ENCODE results near the gene ADSL. TPM values are rescaled to one million over a fixed set of nuclear protein-coding genes. Genes with fewer than 3 reads are reported as not detected.

ADSL gene
- total and polyA plus RNA-seq, 8 donors, result 17.0 to 167 (median 36.6) TPM

- intact Hi-C loops (cut with DNase I; ENCODE audit: low total_unique reads), result no loop called here
- 92 to 97% (median 96%) methylated on average over 2 of the region's 2 CpGs for WGBS, 5 donors
Observed at GRCh38 chr22:40366068-40366467, 19.8 kb downstream of the ADSL start.

GRCh38 chr22:40367342-40367741 lies 21.0 kb downstream of the ADSL start:
- intact Hi-C loops (cut with DNase I; ENCODE audit: low total_unique reads), result no loop called here
- DNase-seq, result peak in 1 of 2 donors; percentile 57
- Histone ChIP-seq H3K36me3 (peaks cover 47 to 63% (median 58%) of the 10 kb centered on the region in 4 donors), H3K4me1 (peaks cover 9 to 34% (median 20%) of the 10 kb centered on the region in 4 donors), H3K9me3 (no peaks in the 10 kb centered on the region), H3K4me3 (no peak overlapping the region), H3K27me3 (no peaks in the 10 kb centered on the region), H3K27ac (peak overlapping the region in 1 of 5 donors; percentile 35)
- WGBS, 5 donors, result 39 to 67% (median 48%) methylated on average over 6 of the region's 6 CpGs
- TF ChIP-seq POLR2AphosphoS5 (IDR thresholded peaks at IDR 0.05) (peak in 1 of 3 donors; percentile 18), POLR2A (IDR thresholded peaks at IDR 0.05) (no peak)

More at GRCh38 chr22:40366068-40366467, 19.8 kb downstream of the ADSL start:
- DNase-seq, result no peak
- H3K4me1 ChIP-seq, result peaks cover 1 to 21% (median 10%) of the 10 kb centered on the region in 4 donors
- no peaks in the 10 kb centered on the region for H3K9me3 ChIP-seq
- H3K27me3 ChIP-seq, result no peaks in the 10 kb centered on the region
- no peak overlapping the region for H3K4me3 ChIP-seq
- H3K36me3 ChIP-seq, result peaks cover 60 to 75% (median 71%) of the 10 kb centered on the region in 4 donors
- no peak overlapping the region for H3K27ac ChIP-seq
- TF ChIP-seq POLR2AphosphoS5 (IDR thresholded peaks at IDR 0.05) (no peak), POLR2A (IDR thresholded peaks at IDR 0.05) (no peak), CTCF (IDR thresholded peaks at IDR 0.05) (no peak), EP300 (IDR thresholded peaks at IDR 0.05) (no peak)

- no peak for TF ChIP-seq POLR2AphosphoS5 (IDR thresholded peaks at IDR 0.05)
- TF ChIP-seq POLR2A (IDR thresholded peaks at IDR 0.05), result no peak
- TF ChIP-seq CTCF (IDR thresholded peaks at IDR 0.05), result no peak
- no peak for TF ChIP-seq EP300 (IDR thresholded peaks at IDR 0.05)
- intact Hi-C loops (cut with DNase I; ENCODE audit: low total_unique reads), result no loop called here
- no peak for DNase-seq
- Histone ChIP-seq H3K27ac (peak overlapping the region in 2 of 5 donors; percentile 35 to 41), H3K27me3 (no peaks in the 10 kb centered on the region), H3K9me3 (no peaks in the 10 kb centered on the region), H3K36me3 (peaks cover 41 to 56% (median 51%) of the 10 kb centered on the region in 4 donors), H3K4me1 (peaks cover 9 to 41% (median 25%) of the 10 kb centered on the region in 4 donors), H3K4me3 (no peak overlapping the region)
- WGBS, 5 donors, result 78 to 87% (median 79%) methylated on average over 6 of the region's 6 CpGs
Observed at GRCh38 chr22:40368016-40368415, 21.7 kb downstream of the ADSL start.

DNA sequence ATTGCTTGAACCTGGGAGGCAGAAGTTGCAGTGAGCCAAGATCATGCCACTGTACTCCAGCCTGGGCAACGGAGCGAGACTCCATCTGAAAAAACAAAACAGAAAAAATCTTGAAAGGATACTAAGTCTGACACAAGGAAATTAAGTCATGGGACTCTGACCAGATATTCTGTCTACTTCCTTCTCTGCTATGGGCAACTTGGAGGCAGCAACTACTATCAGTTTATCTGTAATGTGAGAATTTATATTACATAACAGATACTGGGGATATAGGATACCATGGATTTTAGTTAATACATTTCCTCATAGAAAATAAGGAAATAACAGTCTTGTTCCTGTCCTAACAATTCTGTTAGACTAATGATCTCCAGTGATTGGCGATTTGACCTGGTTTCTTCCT lies 22.5 kb downstream of the ADSL start:
- no peak for TF ChIP-seq POLR2A (IDR thresholded peaks at IDR 0.05)

GRCh38 chr22:40374567-40374966 lies 28.3 kb downstream of the ADSL start:
- intact Hi-C loops (cut with DNase I; ENCODE audit: low total_unique reads), result no loop called here
- Histone ChIP-seq H3K9me3 (no peaks in the 10 kb centered on the region), H3K27me3 (no peaks in the 10 kb centered on the region), H3K27ac (peak overlapping the region in 1 of 5 donors; percentile 7), H3K4me1 (peaks cover 16 to 89% (median 59%) of the 10 kb centered on the region in 4 donors), H3K4me3 (no peak overlapping the region), H3K36me3 (peaks cover 0 to 7% (median 2%) of the 10 kb centered on the region in 4 donors)
- no peak for TF ChIP-seq POLR2A (IDR thresholded peaks at IDR 0.05)
- TF ChIP-seq POLR2AphosphoS5 (IDR thresholded peaks at IDR 0.05), result no peak
- TF ChIP-seq EP300 (IDR thresholded peaks at IDR 0.05), result no peak
- TF ChIP-seq CTCF (IDR thresholded peaks at IDR 0.05), result no peak
- WGBS, 5 donors, result 93 to 96% (median 94%) methylated on average over 7 to 8 of the region's 8 CpGs
- no peak for DNase-seq

More for the DNA sequence above, 22.5 kb downstream of the ADSL start:
- Histone ChIP-seq H3K4me1 (peaks cover 9 to 49% (median 29%) of the 10 kb centered on the region in 4 donors), H3K4me3 (no peak overlapping the region), H3K36me3 (peaks cover 32 to 48% (median 45%) of the 10 kb centered on the region in 4 donors), H3K9me3 (no peaks in the 10 kb centered on the region), H3K27me3 (no peaks in the 10 kb centered on the region), H3K27ac (peak overlapping the region in 1 of 5 donors; percentile 41)
- WGBS, 5 donors, result 84 to 95% (median 87%) methylated on average over 3 of the region's 3 CpGs
- intact Hi-C loops (cut with DNase I; ENCODE audit: low total_unique reads), result no loop called here
- no peak for DNase-seq

Measured in stomach (tissue), 9 donors.